Right lobe of liver (tissue), 6 donors: ENCODE measurements around the gene RAPGEF2. TPM values are rescaled to one million over a fixed set of nuclear protein-coding genes. Genes with fewer than 3 reads are reported as not detected.

ENCODE experiments used
- ATAC-seq, 4 donors: fragments of 200-7000 bp; cut with Tn5 transposase; one replicate each; pipeline ENCODE4 v1.9.1; 2020; ENCODE audit warnings: mild to moderate bottlenecking in 4 of 4, moderate library complexity in 4 of 4
- DNase-seq, 3 donors: peaks; one replicate each; pipeline ENCODE4 v3.0.0-alpha.2; 2020
- H3K27ac ChIP-seq, 3 donors: fragments of 200-600 bp; one replicate each; pipeline ENCODE4 v1.8.0; 2022
- H3K27me3 ChIP-seq, 2 donors: fragments of 200-600 bp; one replicate each; pipeline ENCODE4 v1.8.0; 2022
- H3K36me3 ChIP-seq, 4 donors: fragments of 200-600 bp; sonication (generic) in 1 of 4; one replicate each; pipeline versions ENCODE4 v1.5.1 to v1.8.0; 2017 to 2022; ENCODE audit warnings: control low read depth in 1 of 4
- H3K4me1 ChIP-seq, 4 donors: fragments of 200-600 bp; sonication (generic) in 1 of 4; one replicate each; pipeline versions ENCODE4 v1.5.1 to v1.8.0; 2017 to 2022; ENCODE audit warnings: control low read depth in 1 of 4
- H3K4me3 ChIP-seq, 3 donors: fragments of 200-600 bp; one replicate each; pipeline ENCODE4 v1.8.0; 2022
- H3K9me3 ChIP-seq, 4 donors: fragments of 200-600 bp; sonication (generic) in 1 of 4; one replicate each; pipeline versions ENCODE4 v1.5.1 to v1.8.0; 2017 to 2022; ENCODE audit warnings: control low read depth in 1 of 4
- CTCF ChIP-seq, 4 donors: fragments of 200-600 bp in 3 of 4; fragments of 450-650 bp in 1 of 4; IDR thresholded peaks; one replicate each; pipeline versions ENCODE4 v1.5.1 to v1.8.0; 2016 to 2022; ENCODE audit warnings: antibody characterized with exemption in 4 of 4, mild to moderate bottlenecking in 2 of 4
- POLR2A ChIP-seq: fragments of 450-650 bp; IDR thresholded peaks from one replicate; pipeline ENCODE4 v1.6.1; 2017; ENCODE audit warnings: antibody characterized with exemption, mild to moderate bottlenecking
- WGBS: methylation state at CpG from one replicate; pipeline ENCODE4 v1.1.6; 2018; ENCODE audit warnings: low coverage, low lambda C conversion rate; ENCODE audit not compliant: insufficient coverage; ENCODE audit errors: missing lambda C conversion rate; 5-methylcytosine and 5-hydroxymethylcytosine counted together
- intact Hi-C, 2 donors: fragments of 100-400 bp; cut with DNase I; formaldehyde crosslinking; loops; one replicate each; pipeline versions ENCODE4 v1.11.2 to v1.14.1; 2022
- total RNA-seq, 6 experiments: library from RNA; depleted of rRNA in 2 of 6; stranded (reverse); fragments of >200 nt in 2 of 6; fragmentation: NEBNext Ultra II Directional in 3 of 6; extraction: Animal tissue kit (Norgen Biotek cat#: 25700) in 3 of 6; gene quantifications; one replicate each; pipeline versions ENCODE4 v1.1.0 to v1.2.4, GENCODE V29; 2016 to 2023
- donor health status: DM: no; HTN: yes; CAD: no.
- donor health status: DM: no; HTN: no; CAD: no.
- donor health status: DM: no; HTN: no; CAD: no.
- donor health status: DM: no; HTN: yes; CAD: no.
- donor health status: DM: no; HTN: yes; CAD: no.

RAPGEF2 gene
- total RNA-seq, 6 experiments from 2014 or later, result 22.1 to 32.1 (median 27.2) TPM

- WGBS, result 100% methylated on average over 1 of the region's 1 CpG
- Histone ChIP-seq H3K27me3 (no peaks in the 10 kb centered on the region), H3K27ac (no peak overlapping the region), H3K4me3 (no peak overlapping the region), H3K4me1 (peaks cover 0 to 24% (median 11%) of the 10 kb centered on the region in 4 donors), H3K36me3 (no peaks in the 10 kb centered on the region), H3K9me3 (no peaks in the 10 kb centered on the region)
- DNase-seq (no peak), ATAC-seq (no peak)
- TF ChIP-seq CTCF (IDR thresholded peaks at IDR 0.05) (no peak), POLR2A (no peak)
- intact Hi-C loops, result no loop called here
These were observed 43.1 kb downstream of the RAPGEF2 start for GRCh38 chr4:159145992-159146330.

GRCh38 chr4:159146488-159146887 lies 43.6 kb downstream of the RAPGEF2 start:
- no peak for ATAC-seq
- DNase-seq, result no peak
- Histone ChIP-seq H3K27ac (no peak overlapping the region), H3K9me3 (no peaks in the 10 kb centered on the region), H3K27me3 (no peaks in the 10 kb centered on the region), H3K36me3 (no peaks in the 10 kb centered on the region), H3K4me1 (peaks cover 0 to 24% (median 12%) of the 10 kb centered on the region in 4 donors), H3K4me3 (no peak overlapping the region)
- TF ChIP-seq CTCF (IDR thresholded peaks at IDR 0.05) (no peak), POLR2A (no peak)
- intact Hi-C loops, result no loop called here

GRCh38 chr4:159148441-159148840 lies 45.6 kb downstream of the RAPGEF2 start:
- Histone ChIP-seq H3K4me1 (peaks cover 0 to 24% (median 12%) of the 10 kb centered on the region in 4 donors), H3K27ac (no peak overlapping the region), H3K27me3 (no peaks in the 10 kb centered on the region), H3K4me3 (no peak overlapping the region), H3K36me3 (no peaks in the 10 kb centered on the region), H3K9me3 (no peaks in the 10 kb centered on the region)
- intact Hi-C loops, result no loop called here
- TF ChIP-seq CTCF (IDR thresholded peaks at IDR 0.05) (no peak), POLR2A (no peak)
- ATAC-seq, result no peak
- 79% methylated on average over 2 of the region's 2 CpGs for WGBS
- no peak for DNase-seq

- WGBS, result 95% methylated on average over 1 of the region's 1 CpG
- Histone ChIP-seq H3K27ac (no peak overlapping the region), H3K36me3 (no peaks in the 10 kb centered on the region), H3K4me3 (no peak overlapping the region), H3K27me3 (no peaks in the 10 kb centered on the region), H3K4me1 (peaks cover 0 to 24% (median 12%) of the 10 kb centered on the region in 4 donors), H3K9me3 (no peaks in the 10 kb centered on the region)
- DNase-seq (no peak), ATAC-seq (no peak)
- intact Hi-C loops, result no loop called here
- TF ChIP-seq POLR2A (no peak), CTCF (IDR thresholded peaks at IDR 0.05) (no peak)
These were observed 46.8 kb downstream of the RAPGEF2 start for GRCh38 chr4:159149666-159150065.

- no peaks in the 10 kb centered on the region for H3K36me3 ChIP-seq
- peak overlapping the region; percentile 54 to 62 (median 62) for H3K27ac ChIP-seq
- H3K4me3 ChIP-seq, result no peak overlapping the region
- H3K9me3 ChIP-seq, result no peaks in the 10 kb centered on the region
- DNase-seq, result no peak
- intact Hi-C loops, result no loop called here
- H3K4me1 ChIP-seq, result peaks cover 0 to 24% (median 12%) of the 10 kb centered on the region in 4 donors
- ATAC-seq, result peak; percentile 73 to 83 (median 78)
- WGBS, result 40% methylated on average over 5 of the region's 5 CpGs
- no peak for TF ChIP-seq CTCF (IDR thresholded peaks at IDR 0.05)
- no peak for TF ChIP-seq POLR2A
- no peaks in the 10 kb centered on the region for H3K27me3 ChIP-seq
These were observed 47.5 kb downstream of the RAPGEF2 start for GRCh38 chr4:159150396-159150795.
